GM18508 (cell line): ENCODE measurements around the gene COX6B2.

Source experiments
- ATAC-seq: cut with Tn5 transposase; IDR thresholded peaks from one replicate; pipeline ENCODE4 v1.9.1; 2021; ENCODE audit warnings: moderate number of reproducible peaks; ENCODE audit not compliant: insufficient read depth, unreplicated experiment

Gene COX6B2

DNA sequence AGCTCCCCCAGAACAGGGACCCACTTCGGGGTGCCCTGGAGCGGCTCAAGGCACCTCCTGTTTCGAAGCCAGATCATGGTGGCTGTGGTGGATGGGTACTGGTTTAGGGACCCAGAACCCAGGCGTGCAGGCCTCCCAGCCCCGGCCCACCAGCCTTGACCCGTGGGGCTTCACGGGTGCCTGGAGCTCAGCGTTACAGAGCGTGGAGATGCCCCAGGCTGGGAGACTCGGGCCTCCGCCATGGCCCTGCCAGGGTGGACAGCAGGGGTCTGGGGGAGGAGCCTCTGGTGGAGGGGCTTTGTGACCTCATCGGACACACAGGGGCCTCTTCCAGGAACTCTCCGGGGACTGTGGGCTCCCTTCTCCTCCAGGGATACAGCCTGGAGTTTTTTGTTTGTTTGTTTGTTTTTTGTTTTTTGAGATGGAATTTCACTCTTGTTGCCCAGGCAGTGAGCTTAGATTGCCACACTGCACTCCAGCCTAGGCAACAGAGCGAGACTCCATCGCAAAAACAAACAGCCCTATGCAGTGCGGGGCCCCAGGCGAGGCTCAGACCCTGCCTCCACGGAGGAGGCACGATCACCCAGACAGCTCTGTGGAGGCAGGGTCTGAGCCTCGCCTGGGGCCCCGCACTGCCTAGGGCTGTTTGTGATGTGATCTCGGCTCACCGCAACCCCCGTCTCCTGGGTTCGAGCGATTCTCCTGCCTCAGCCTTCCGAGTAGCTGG is 8.6 kb upstream of the COX6B2 start, which contains the start of gene GARIN5B:
GARIN5B (minus strand) TSS at position 271 of the 727 bp plus-strand sequence; CDS start at position 77, 194 bp downstream.
- no peak for ATAC-seq

- no peak for ATAC-seq
Measured at GRCh38 chr19:55362174-55362989, 7.9 kb upstream of the COX6B2 start.

GRCh38 chr19:55360902-55361301 is 6.4 kb upstream of the COX6B2 start:
- ATAC-seq, result no peak

DNA sequence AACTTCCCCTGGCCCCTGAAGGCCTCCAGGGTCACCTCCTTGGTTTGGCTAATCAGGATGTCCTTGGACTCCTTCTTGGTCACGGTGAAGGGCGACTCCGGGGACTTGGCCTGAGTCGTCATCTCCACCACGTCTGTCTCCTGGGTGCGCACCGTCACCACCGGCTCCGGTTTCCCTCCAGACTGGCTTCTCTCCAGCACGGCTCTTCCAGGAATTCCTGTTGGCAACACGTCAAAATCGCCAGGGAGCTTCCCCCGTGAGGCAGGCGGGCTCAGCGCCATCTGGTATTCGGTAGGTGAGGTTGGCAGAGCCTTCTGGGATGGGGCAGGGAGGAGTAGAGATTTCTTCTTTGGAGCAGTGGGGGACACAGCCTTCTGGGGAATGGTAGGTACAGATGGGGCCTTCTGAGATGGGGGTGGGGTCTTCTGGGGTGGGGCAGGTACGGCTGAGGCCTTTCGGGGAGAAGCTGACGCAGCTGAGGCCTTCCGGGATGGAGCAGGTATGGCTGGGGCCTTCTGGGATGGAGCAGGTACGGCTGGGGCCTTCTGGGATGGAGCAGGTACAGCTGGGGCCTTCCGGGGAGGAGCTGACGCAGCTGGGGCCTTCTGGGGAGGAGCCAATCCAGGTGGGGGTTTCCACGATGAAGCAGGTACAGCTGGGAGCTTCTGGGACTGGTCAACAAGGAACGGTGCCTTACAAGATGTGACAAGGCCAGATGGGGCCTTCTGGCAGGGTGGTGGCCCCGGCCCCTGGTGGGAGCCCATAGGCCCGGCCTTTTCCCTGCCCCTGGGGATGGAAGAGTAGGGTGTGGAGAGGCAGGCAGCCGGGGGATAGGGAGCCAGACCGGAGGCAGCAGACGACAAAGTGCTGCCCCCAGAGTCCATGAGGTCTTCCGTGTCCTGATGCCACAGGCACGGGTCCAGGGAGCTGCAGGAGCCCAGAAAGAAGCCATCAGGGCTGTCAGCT is 4.7 kb upstream of the COX6B2 start:
- no peak for ATAC-seq

GRCh38 chr19:55358493-55358892 is 4.0 kb upstream of the COX6B2 start:
- ATAC-seq, result no peak

GRCh38 chr19:55355213-55355821 is 798 bp upstream of the COX6B2 start:
- no peak for ATAC-seq

DNA sequence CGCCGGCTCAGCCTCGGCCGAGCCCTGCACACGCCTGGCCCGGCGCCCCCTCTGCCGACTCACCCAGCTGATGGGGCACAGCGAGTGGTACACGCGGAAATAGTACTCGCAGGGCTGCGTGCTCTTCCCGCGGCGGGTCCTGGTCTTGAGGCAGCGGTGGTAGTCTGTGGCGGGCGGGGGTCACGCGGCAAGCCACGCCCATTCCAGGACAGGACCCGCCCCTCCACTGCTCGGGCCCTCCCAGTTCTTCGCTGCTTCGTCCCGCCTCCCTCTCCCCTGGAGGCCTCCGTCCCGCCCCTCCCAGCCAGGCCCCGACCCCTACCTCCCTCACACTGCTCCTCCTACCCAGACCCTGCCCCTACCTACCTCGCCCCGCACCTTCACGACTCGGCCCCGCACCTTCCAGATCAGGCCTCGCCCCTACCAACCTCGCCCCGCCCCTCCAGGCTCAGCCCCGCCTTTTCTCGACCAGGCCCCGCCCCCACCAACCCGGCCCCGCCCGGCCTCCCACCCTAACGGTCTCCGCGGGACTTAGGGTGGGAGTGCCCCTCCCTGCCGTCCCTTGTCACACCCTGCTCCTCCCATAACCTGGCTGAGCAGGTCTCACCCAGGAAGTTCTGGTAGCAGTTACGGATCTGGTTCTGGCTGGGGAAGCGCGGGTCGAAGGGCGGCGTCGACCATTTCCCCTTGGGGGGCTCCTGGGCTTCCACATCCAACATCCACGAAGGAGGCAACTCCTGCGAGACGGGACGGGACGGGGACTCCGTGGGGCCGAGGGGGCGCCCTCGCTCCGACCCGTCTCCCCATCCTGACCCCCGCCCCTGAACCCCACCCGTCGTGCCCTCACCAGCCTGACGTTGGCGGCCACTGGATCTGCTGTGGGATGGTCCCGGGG is 469 bp downstream of the COX6B2 start:
- no peak for ATAC-seq

DNA sequence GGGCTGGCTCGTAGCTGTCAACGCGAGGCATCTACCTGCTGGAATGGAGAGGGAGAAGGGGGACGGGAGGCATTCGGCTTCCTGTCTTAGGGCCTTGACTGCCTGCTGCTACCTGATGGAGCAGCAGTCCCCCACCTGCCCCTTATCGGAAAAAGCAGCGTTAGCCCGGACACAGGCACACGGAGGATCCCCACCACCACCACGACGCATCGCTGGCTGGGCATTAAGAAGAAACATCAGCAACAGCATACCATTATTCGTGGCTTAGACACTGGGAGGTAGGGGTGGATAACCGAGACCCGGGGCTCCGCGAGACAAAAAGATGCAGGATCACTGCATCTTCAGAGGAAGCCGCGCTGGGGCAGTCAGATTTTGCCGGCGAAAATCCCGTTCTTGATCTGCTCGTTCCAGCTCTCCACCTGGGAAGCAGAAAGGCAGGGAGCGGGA is 1.1 kb downstream of the COX6B2 start:
- ATAC-seq, result no peak

- ATAC-seq, result no peak
Measured at GRCh38 chr19:55352549-55353145, 1.9 kb downstream of the COX6B2 start.

DNA sequence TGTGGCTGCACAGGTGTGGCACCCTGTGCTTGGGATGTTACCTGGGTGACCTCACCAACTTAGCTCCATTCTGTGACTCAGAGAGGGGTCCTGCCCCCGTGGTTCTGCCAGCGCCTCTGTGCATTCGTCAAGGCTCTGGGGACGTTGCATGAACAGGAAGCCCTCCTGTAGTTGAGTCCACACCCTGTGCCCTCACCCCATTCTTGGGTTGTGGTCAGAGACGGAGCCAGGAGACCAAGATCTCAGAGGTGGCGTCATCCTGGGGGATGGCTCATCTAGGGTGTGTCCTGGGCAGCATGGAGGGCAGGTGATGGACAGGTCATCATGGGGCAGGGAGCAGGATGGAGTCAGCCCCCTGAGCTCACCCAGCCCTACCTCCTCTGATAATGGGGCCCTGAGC is 2.5 kb downstream of the COX6B2 start:
- ATAC-seq, result no peak

DNA sequence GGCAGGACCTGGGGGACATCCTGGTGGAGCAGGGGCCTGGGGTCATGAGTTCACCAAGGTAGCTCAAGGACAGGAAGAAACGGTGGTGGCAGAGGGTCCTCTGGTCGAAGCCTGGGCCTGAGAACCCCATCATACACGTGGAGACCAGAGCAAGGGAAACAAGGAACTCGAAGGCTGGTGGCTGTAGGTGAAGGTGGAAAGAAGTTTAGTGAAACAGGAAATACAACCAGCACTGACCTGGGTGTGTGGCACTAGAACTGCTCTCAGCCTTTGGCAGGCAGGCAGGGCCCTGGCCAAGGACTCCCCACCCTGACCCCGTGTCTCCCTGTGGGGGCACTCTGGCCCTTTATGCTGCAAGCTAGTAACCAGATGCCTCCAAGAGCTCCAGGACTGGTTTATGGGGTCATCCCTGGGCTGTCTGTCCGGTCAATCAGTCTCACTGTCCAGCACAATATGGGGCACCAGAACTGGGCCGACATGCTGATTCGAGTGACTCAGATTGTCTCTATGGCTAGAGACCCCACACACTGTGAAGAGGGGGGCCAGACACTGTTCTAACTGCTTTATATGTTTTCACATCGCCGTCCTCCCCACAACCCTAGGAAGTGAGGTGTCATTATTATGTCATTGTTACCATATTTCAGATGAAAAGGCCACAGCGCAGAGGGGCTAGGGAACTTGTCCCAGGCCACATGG is 3.8 kb downstream of the COX6B2 start:
- ATAC-seq, result no peak

DNA sequence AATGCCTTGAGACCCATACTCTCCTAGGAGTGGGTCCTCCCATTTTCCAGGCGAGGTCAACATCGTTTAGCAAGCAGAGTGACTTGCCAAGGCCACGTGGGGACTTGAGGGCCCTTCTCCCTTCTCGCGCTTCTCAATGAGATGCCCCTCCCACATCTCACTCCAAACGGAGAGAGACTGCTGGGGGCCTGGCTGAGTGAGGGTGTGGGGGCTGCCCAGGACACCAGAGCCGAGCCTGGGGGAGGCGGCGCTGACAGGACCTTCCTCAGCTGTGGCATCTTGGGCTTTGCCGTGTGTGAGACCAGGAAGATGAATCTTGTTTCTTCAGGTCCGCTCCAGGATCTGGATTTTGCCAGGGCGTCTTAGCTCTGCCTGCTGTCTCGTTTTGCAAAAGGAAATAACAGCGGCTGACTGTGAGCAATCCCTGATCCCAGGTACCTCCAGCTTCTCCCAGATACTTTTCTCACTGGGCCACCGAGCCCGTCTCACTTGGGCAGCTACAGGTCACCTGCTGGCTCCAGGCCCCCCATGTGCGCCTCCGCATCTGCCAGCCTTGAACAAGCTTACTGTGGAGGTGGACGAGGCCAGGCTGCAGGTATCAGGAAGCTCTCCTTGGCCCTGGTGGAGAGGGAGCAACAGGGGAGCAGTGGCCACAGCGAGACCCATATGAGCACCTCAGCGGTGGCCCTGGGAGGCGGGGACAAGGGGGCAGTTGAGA is 6.0 kb downstream of the COX6B2 start:
- ATAC-seq, result no peak

DNA sequence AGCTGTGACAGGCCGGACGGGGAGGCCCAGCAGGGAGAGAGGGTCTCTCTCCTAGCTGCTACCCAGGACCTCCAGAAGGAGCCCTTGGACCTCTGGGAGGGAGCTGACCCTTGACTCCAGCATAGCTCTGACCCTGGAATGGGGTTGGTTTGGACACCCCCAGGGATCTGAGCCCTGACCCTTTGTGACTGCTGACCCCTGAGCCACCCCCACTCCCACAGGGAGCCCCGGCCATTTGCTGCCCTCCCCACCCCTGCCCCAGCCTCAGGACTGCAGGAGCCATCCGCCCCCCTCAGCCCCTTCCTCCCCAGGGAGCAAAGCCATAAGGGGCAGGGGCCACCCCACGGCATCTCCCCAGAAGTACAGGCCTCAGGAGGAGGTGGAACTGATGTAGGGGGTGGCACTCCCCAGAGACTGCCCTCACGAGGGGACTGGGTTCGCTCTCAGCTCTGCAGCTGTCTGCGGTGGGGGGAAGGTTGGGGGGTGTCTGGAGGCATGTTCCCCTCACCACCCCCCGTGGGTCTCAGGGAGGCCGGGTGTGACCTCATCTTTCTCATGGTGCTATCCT is 7.0 kb downstream of the COX6B2 start:
- no peak for ATAC-seq

GRCh38 chr19:55346725-55347441 is 7.6 kb downstream of the COX6B2 start:
- no peak for ATAC-seq

DNA sequence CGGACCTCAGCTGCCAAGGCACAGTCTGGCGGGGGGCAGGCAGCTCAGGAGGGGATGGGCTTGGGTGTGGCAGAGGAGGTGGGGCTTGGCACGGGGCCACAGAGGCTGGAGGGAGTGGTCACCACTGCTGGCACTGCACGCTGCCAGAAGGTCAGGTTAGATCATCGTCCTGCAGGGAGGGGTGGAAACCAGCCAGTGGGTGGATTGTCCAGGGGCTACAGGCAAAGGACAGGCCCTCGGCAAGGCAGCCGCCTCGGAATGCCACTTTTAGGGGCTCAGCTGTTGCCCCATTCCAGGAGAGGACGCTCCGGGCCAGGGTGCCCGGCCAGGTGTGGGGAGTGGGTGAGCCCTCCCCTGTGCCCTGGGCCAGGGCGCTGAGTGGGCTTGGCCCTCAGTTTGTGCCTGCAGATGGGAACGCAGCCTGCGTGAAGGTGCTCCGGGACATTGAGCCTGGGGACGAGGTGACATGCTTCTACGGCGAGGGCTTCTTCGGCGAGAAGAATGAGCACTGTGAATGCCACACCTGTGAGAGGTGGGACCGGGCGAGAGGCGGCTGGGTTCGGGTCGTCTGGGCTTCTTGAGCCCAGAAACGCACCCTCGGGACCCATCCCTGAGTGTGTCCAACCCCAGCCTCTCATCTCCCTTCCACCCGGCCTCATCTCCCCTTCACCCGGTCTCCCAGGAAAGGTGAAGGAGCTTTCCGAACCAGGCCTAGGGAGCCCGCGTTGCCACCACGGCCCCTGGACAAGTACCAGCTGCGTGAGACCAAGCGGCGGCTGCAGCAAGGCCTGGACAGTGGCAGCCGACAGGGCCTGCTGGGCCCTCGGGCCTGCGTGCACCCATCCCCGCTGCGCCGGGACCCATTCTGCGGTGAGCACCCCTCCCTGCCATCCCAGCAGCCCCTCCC is 8.4 kb downstream of the COX6B2 start:
- no peak for ATAC-seq
